GM15510 (cell line): ENCODE results near the gene SNX27.

Experiments
- POLR2A ChIP-seq: IDR thresholded peaks from 3 replicates; pipeline ENCODE4 v1.6.1; 2011; ENCODE audit warnings: borderline replicate concordance; ENCODE audit not compliant: insufficient read length; ENCODE audit errors: extremely low read depth

The SNX27 gene

GRCh38 chr1:151584780-151585179 is 27.1 kb upstream of the SNX27 start:
- no peak for TF ChIP-seq POLR2A

GRCh38 chr1:151585622-151586021 is 26.2 kb upstream of the SNX27 start:
- no peak for TF ChIP-seq POLR2A

- no peak for TF ChIP-seq POLR2A
Observed at GRCh38 chr1:151590961-151591360, 20.9 kb upstream of the SNX27 start.

GRCh38 chr1:151593730-151594129 is 18.1 kb upstream of the SNX27 start:
- TF ChIP-seq POLR2A: no peak

GRCh38 chr1:151594143-151594625 is 17.7 kb upstream of the SNX27 start:
- no peak for TF ChIP-seq POLR2A

- no peak for TF ChIP-seq POLR2A
Observed at GRCh38 chr1:151596166-151596953, 15.5 kb upstream of the SNX27 start.

GRCh38 chr1:151604291-151604690 is 7.6 kb upstream of the SNX27 start:
- TF ChIP-seq POLR2A: no peak

GRCh38 chr1:151606384-151606783 is 5.5 kb upstream of the SNX27 start:
- TF ChIP-seq POLR2A: no peak

GRCh38 chr1:151606857-151607256 is 5.0 kb upstream of the SNX27 start:
- no peak for TF ChIP-seq POLR2A

GRCh38 chr1:151610142-151610541 is 1.7 kb upstream of the SNX27 start:
- TF ChIP-seq POLR2A: no peak

- TF ChIP-seq POLR2A: no peak
Observed at GRCh38 chr1:151611288-151611790, 511 bp upstream of the SNX27 start.

- TF ChIP-seq POLR2A: no peak
Observed at GRCh38 chr1:151612501-151613281, 841 bp downstream of the SNX27 start.

GRCh38 chr1:151613282-151613780 is 1.5 kb downstream of the SNX27 start:
- TF ChIP-seq POLR2A: no peak

- TF ChIP-seq POLR2A: no peak
Observed at GRCh38 chr1:151615711-151616504, 4.1 kb downstream of the SNX27 start.

- TF ChIP-seq POLR2A: no peak
Observed at GRCh38 chr1:151616505-151616849, 4.6 kb downstream of the SNX27 start.
